GM12891 (cell line): ENCODE data around the gene SNX32.

Experiments used
- PAX5 ChIP-seq: IDR thresholded peaks from 2 replicates; pipeline ENCODE4 v1.6.1; 2011; ENCODE audit warnings: low read length, moderate library complexity, mild to moderate bottlenecking; ENCODE audit not compliant: insufficient read depth, severe bottlenecking
- POLR2A ChIP-seq: IDR thresholded peaks from 2 replicates; pipeline ENCODE4 v1.6.1; 2011; ENCODE audit warnings: low read depth, low read length, control low read depth
- TAF1 ChIP-seq: IDR thresholded peaks from 2 replicates; pipeline ENCODE4 v1.6.1; 2011; ENCODE audit warnings: low read depth, low read length, control low read depth

DNA sequence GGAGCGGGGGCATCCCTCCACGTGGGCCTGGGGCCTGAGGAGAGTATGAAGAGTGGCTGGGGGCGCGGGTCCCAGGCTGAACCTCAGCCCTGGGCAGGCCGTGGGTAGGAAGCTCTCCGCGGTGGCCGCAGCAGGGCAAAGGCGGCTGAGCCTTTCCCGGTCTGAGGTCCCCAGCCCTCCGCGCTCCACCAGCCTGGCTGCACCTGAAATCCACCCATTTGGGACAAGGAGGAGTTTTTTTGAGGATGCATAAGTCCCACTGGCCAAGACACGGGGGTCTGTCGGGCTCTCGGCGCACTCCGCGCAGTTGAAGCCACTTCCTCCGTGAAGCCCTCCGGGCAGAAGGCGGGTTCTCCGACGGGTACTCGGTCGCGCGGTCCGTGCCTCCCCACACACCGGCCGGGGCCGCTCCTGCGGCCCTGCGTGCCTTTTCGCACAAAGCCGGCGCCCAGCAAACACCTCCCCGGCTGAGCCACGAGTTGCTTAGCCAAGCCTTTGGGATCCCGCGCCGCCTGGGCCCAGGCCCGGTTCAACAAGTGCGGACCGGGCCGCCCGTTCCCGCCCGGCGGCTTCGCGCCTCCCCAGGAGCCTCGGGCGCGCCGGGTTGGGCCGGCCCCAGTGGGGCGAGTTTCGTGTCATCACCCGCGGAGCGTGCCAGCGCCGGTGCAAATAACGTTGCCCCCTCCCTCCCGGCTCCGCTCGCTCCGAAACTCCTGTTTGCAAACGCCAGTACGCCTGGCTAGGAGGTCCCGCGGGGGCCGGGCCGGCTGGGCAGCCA lies 47.6 kb upstream of the SNX32 start:
- TF ChIP-seq POLR2A (no peak), PAX5 (no peak), TAF1 (no peak)
